HepG2 (cell line): ENCODE data around the gene TMEM200A. TPM values are rescaled to one million over a fixed set of nuclear protein-coding genes. Genes with fewer than 3 reads are reported as not detected.

ENCODE experiments used
- ATAC-seq: fragments of 200-7000 bp; cut with Tn5 transposase; 3 replicates; pipeline ENCODE4 v1.9.1; 2020; ENCODE audit warnings: mild to moderate bottlenecking, moderate library complexity
- BruUV-seq: library from RNA; stranded (reverse); fragments of 400-500 nt; replicated peaks from 2 replicates; lab custom pipeline; 2021; lab: Mats Ljungman, UMichigan
- CTCF ChIA-PET: fragments of 300-600 bp; formaldehyde crosslinking; extraction: SDS; loops from one replicate; lab custom pipeline; 2021; ENCODE audit warnings: low total read pairs, inconsistent platforms, low intra/inter-chr PET ratio; lab: Yijun Ruan, JAX
- POLR2A ChIA-PET: fragments of 350-600 bp; sonication (Branson Sonifier 250); formaldehyde crosslinking; loops from one replicate; lab custom pipeline; 2020; ENCODE audit warnings: antibody characterized with exemption, inconsistent platforms; lab: Yijun Ruan, JAX
- DNase-seq: peaks from one replicate; pipeline ENCODE4 v3.0.0-alpha.2; 2015; ENCODE audit warnings: low spot score
- FAIRE-seq: peaks from 3 replicates; lab custom pipeline; 2011; peaks lifted over from hg19 to GRCh38; lab: Jason Lieb, UNC
- H2AFZ ChIP-seq: one replicate; pipeline ENCODE4 v1.6.1; 2011; ENCODE audit warnings: low read length, inconsistent platforms
- H3K27ac ChIP-seq: fragments of 300-600 bp; 3 replicates; pipeline ENCODE4 v1.8.0; 2011; ENCODE audit warnings: mixed run types, mild to moderate bottlenecking, mixed read lengths, low read length, inconsistent platforms; ENCODE audit not compliant: insufficient read depth; ENCODE audit errors: extremely low read length
- H3K27me3 ChIP-seq, 2 experiments: fragments of 200-600 bp in 1 of 2; 2 replicates in 1 of 2; 3 replicates in 1 of 2; pipeline versions ENCODE4 v1.6.0 to v1.8.0; 2011; ENCODE audit warnings: low read length in 2 of 2, mild to moderate bottlenecking in 2 of 2, moderate library complexity in 2 of 2, inconsistent platforms in 1 of 2; ENCODE audit not compliant: insufficient read depth in 2 of 2, control insufficient read depth in 1 of 2
- H3K36me3 ChIP-seq, 2 experiments: fragments of 200-600 bp in 1 of 2; replicated peaks in 1 of 2; 2 replicates in 1 of 2; 3 replicates in 1 of 2; pipeline versions ENCODE4 v1.5.1 to v1.8.0; 2011; ENCODE audit warnings: low read length in 2 of 2, inconsistent platforms in 1 of 2; ENCODE audit not compliant: insufficient read depth in 2 of 2, control insufficient read depth in 1 of 2
- H3K4me1 ChIP-seq: 2 replicates; pipeline ENCODE4 v1.5.1; 2012; ENCODE audit warnings: low read length, inconsistent platforms; ENCODE audit not compliant: insufficient read depth
- H3K4me2 ChIP-seq: 2 replicates; pipeline ENCODE4 v1.6.0; 2011; ENCODE audit warnings: low read depth, low read length, inconsistent platforms
- H3K4me3 ChIP-seq, 3 experiments: fragments of 200-600 bp in 1 of 3; sonication (generic), shearing (Covaris generic) in 1 of 3; replicated peaks in 1 of 3; 2 replicates each; pipeline ENCODE4 v1.5.1; 2011 to 2016; ENCODE audit warnings: low read length in 3 of 3, inconsistent platforms in 2 of 3, low read depth in 2 of 3, mild to moderate bottlenecking in 2 of 3, control low read depth in 1 of 3, mixed read lengths in 1 of 3; ENCODE audit not compliant: insufficient read depth in 1 of 3
- H3K79me2 ChIP-seq: one replicate; pipeline ENCODE4 v1.6.1; 2011; ENCODE audit warnings: low read length, inconsistent platforms; ENCODE audit not compliant: insufficient read depth
- H3K9ac ChIP-seq: 2 replicates; pipeline ENCODE4 v1.6.0; 2011; ENCODE audit warnings: mild to moderate bottlenecking, low read depth, low read length, inconsistent platforms; ENCODE audit not compliant: insufficient read depth
- H3K9me3 ChIP-seq: 2 replicates; pipeline ENCODE4 v1.5.1; 2012; ENCODE audit warnings: mild to moderate bottlenecking, low read length
- H4K20me1 ChIP-seq: 2 replicates; pipeline ENCODE4 v1.6.0; 2011; ENCODE audit warnings: inconsistent platforms, mild to moderate bottlenecking, low read length, moderate library complexity; ENCODE audit not compliant: insufficient read depth
- BRCA1 ChIP-seq: sonication (generic); formaldehyde crosslinking; IDR thresholded peaks from 2 replicates; pipeline ENCODE4 v1.4.0; 2020; ENCODE audit warnings: missing genetic modification reagents
- CENPBD1 ChIP-seq: sonication (generic); formaldehyde crosslinking; IDR thresholded peaks from 2 replicates; pipeline ENCODE4 v1.8.0; 2022; ENCODE audit warnings: missing genetic modification reagents, low read depth, mild to moderate bottlenecking, borderline replicate concordance
- DMAP1 ChIP-seq: IDR thresholded peaks from 2 replicates; pipeline ENCODE4 v1.6.1; 2016
- ELF3 ChIP-seq: IDR thresholded peaks from 2 replicates; pipeline ENCODE4 v1.6.1; 2016; ENCODE audit warnings: missing genetic modification reagents, missing compliant biosample characterization
- HOXA7 ChIP-seq: sonication (generic); formaldehyde crosslinking; IDR thresholded peaks from 2 replicates; pipeline ENCODE4 v1.8.1; 2022; ENCODE audit warnings: mild to moderate bottlenecking, missing genetic modification reagents, moderate library complexity
- KDM6A ChIP-seq: IDR thresholded peaks from 2 replicates; pipeline ENCODE4 v1.6.1; 2016; ENCODE audit warnings: low read depth
- MTF2 ChIP-seq: sonication (generic); formaldehyde crosslinking; IDR thresholded peaks from 2 replicates; pipeline ENCODE4 v1.5.0; 2020; ENCODE audit warnings: missing genetic modification reagents, borderline replicate concordance
- NR3C1 ChIP-seq: sonication (generic); formaldehyde crosslinking; IDR thresholded peaks from 2 replicates; pipeline ENCODE4 v1.4.0; 2020; ENCODE audit warnings: missing genetic modification reagents
- PHF20 ChIP-seq: sonication (generic); formaldehyde crosslinking; IDR thresholded peaks from 2 replicates; pipeline ENCODE4 v1.5.0; 2020; ENCODE audit warnings: mild to moderate bottlenecking, missing genetic modification reagents
- PREB ChIP-seq: sonication (generic); formaldehyde crosslinking; IDR thresholded peaks from 2 replicates; pipeline ENCODE4 v1.4.0; 2020; ENCODE audit warnings: missing genetic modification reagents
- PRPF4 ChIP-seq: fragments of 200-400 bp; formaldehyde crosslinking; IDR thresholded peaks from 2 replicates; pipeline ENCODE4 v1.6.1; 2016; ENCODE audit warnings: low read length, low read depth; ENCODE audit not compliant: poor library complexity, severe bottlenecking
- REXO4 ChIP-seq: sonication (generic); formaldehyde crosslinking; IDR thresholded peaks from 2 replicates; pipeline ENCODE4 v1.8.0; 2022; ENCODE audit warnings: missing genetic modification reagents, mild to moderate bottlenecking, borderline replicate concordance
- RORA ChIP-seq: sonication (generic); formaldehyde crosslinking; IDR thresholded peaks from 2 replicates; pipeline ENCODE4 v1.5.0; 2020; ENCODE audit warnings: mild to moderate bottlenecking, missing genetic modification reagents, moderate library complexity
- SMARCC2 ChIP-seq: fragments of 450-650 bp; IDR thresholded peaks from 2 replicates; pipeline ENCODE4 v1.6.1; 2017; ENCODE audit warnings: antibody characterized with exemption, mild to moderate bottlenecking
- THYN1 ChIP-seq: sonication (generic); formaldehyde crosslinking; IDR thresholded peaks from 2 replicates; pipeline ENCODE4 v1.8.1; 2023; ENCODE audit warnings: low read depth, mild to moderate bottlenecking, moderate library complexity, missing genetic modification reagents, borderline replicate concordance
- TP53 ChIP-seq: sonication (generic); formaldehyde crosslinking; conservative IDR thresholded peaks from 2 replicates; pipeline ENCODE4 v1.4.0; 2020; ENCODE audit warnings: missing genetic modification reagents
- ZNF3 ChIP-seq: IDR thresholded peaks from 2 replicates; pipeline ENCODE4 v1.7.0; 2017; ENCODE audit warnings: inconsistent platforms
- ZNF558 ChIP-seq: sonication (generic); formaldehyde crosslinking; IDR thresholded peaks from 2 replicates; pipeline ENCODE4 v1.9.0; 2022; ENCODE audit warnings: mild to moderate bottlenecking, missing genetic modification reagents, borderline replicate concordance
- ZSCAN5A ChIP-seq: sonication (generic); formaldehyde crosslinking; IDR thresholded peaks from 2 replicates; pipeline ENCODE4 v1.8.0; 2022; ENCODE audit warnings: mild to moderate bottlenecking, missing genetic modification reagents, borderline replicate concordance
- WGBS: methylation state at CpG from one replicate; pipeline ENCODE4 v1.1.6; 2017; ENCODE audit warnings: low lambda C conversion rate; 5-methylcytosine and 5-hydroxymethylcytosine counted together
- in situ Hi-C: cut with HindIII; loops from 2 replicates; pipeline ENCODE4 v1.10.0; 2017; ENCODE audit warnings: low pct_unique_long_range_greater_than_20kb; ENCODE audit not compliant: extremely low pct_ligation_motif_present
- intact Hi-C: fragments of 100-400 bp; cut with micrococcal nuclease; formaldehyde crosslinking; loops from one replicate; pipeline ENCODE4 v1.10.0; 2022; ENCODE audit not compliant: unreplicated experiment
- polyA plus RNA-seq, 8 experiments: library from polyadenylated mRNA; depleted of rRNA in 3 of 8; stranded (reverse) in 7 of 8; unstranded in 1 of 8; fragments of >200 nt; fragmentation: Illumina TruSeq in 4 of 8; extraction: Trizol in 4 of 8; gene quantifications; 2 replicates each; pipeline versions ENCODE4 v1.2.1 to v1.2.3, GENCODE V29; 2011 to 2016; ENCODE audit warnings: low read depth in 4 of 8, missing spikeins in 1 of 8, mixed read lengths in 1 of 8; ENCODE audit not compliant: insufficient read depth in 1 of 8
- total RNA-seq, 5 experiments: library from RNA; depleted of rRNA; stranded (reverse); fragments of >200 nt; fragmentation: Illumina TruSeq; extraction: Trizol; gene quantifications; 2 replicates each; pipeline ENCODE4 v1.2.3, GENCODE V29; 2016; ENCODE audit warnings: low read depth in 1 of 5

TMEM200A gene
- total and polyA plus RNA-seq, 2 of the 13 experiments (the other 11 are each of a cell fraction or from before 2014, with no cell fraction given), result 0.34 TPM; not detected in 1

GRCh38 chr6:130379223-130379622 lies 13.4 kb downstream of the TMEM200A start:
- intact Hi-C loops, result no loop called here
- no peak for FAIRE-seq
- no peak for TF ChIP-seq PRPF4
- no peak for TF ChIP-seq DMAP1 (CRISPR knock-in tag)
- no peak for TF ChIP-seq THYN1 (CRISPR knock-in tag)
- TF ChIP-seq ELF3 (CRISPR knock-in tag), result no peak
- TF ChIP-seq MTF2 (CRISPR knock-in tag), result no peak
- TF ChIP-seq PHF20, result no peak
- no peak for TF ChIP-seq REXO4 (CRISPR knock-in tag)
- no peak for TF ChIP-seq TP53 (CRISPR knock-in tag)
- no peak for TF ChIP-seq ZNF558 (CRISPR knock-in tag)
- no peak for TF ChIP-seq CENPBD1
- TF ChIP-seq ZNF3 (CRISPR knock-in tag), result no peak
- TF ChIP-seq HOXA7 (CRISPR knock-in tag), result no peak
- no peak for TF ChIP-seq RORA
- no peak for TF ChIP-seq PREB (CRISPR knock-in tag)
- no peak for TF ChIP-seq BRCA1 (CRISPR knock-in tag)
- TF ChIP-seq NR3C1, result no peak
- TF ChIP-seq SMARCC2, result no peak
- TF ChIP-seq ZSCAN5A (CRISPR knock-in tag), result no peak
- TF ChIP-seq KDM6A, result no peak

More at GRCh38 chr6:130379223-130379622, 13.4 kb downstream of the TMEM200A start:
- Histone ChIP-seq H3K4me1 (no peaks in the 10 kb centered on the region), H3K4me2 (no peak overlapping the region), H3K36me3 (no peaks in the 10 kb centered on the region), H3K27ac (no peak overlapping the region), H3K79me2 (no peaks in the 10 kb centered on the region), H2AFZ (no peak overlapping the region), H4K20me1 (no peaks in the 10 kb centered on the region), H3K9ac (no peak overlapping the region), H3K4me3 (no peak overlapping the region), H3K9me3 (no peaks in the 10 kb centered on the region), H3K27me3 (no peaks in the 10 kb centered on the region)
- WGBS, result 39% methylated on average over 3 of the region's 3 CpGs
- ATAC-seq, result no peak
- no peak for DNase-seq
- POLR2A ChIA-PET, result no interaction called here
- in situ Hi-C loops, result no loop called here
- no TSS peak for BruUV-seq
- CTCF ChIA-PET, result no interaction called here
